Measurements from ENCODE around the gene BNIP3. TPM values are rescaled to one million over a fixed set of nuclear protein-coding genes. Genes with fewer than 3 reads are reported as not detected.

The BNIP3 gene
- total RNA-seq, 1 experiment from 2014 or later = 57.1 TPM

GRCh38 chr10:132018446-132018845 lies 36.7 kb upstream of the BNIP3 start:
- H2AFZ ChIP-seq (ENCODE audit: low read length) = no peak overlapping the region
- H2BK15ac ChIP-seq (ENCODE audit: low read depth, low read length) = no peak overlapping the region
- H3K4ac ChIP-seq (ENCODE audit: low read depth, low read length) = no peak overlapping the region
- peaks cover 19 to 27% of the 10 kb centered on the region in 2 experiments for H3K4me1 Mint-ChIP-seq
- H3K14ac ChIP-seq (ENCODE audit: insufficient read depth, low read length) = no peak overlapping the region
- no CpG with 5 or more reads among the region's 5 CpGs for WGBS (ENCODE audit: extremely low coverage, insufficient read length, low lambda C conversion rate)
- H4K91ac ChIP-seq (ENCODE audit: insufficient read length, low read depth, low read length) = no peak overlapping the region
- no peak overlapping the region for H3K23ac ChIP-seq (ENCODE audit: insufficient read length, low read depth, low read length)
- H2BK120ac ChIP-seq (ENCODE audit: low read depth, low read length, poor library complexity, severe bottlenecking) = no peak overlapping the region
- no peaks in the 10 kb centered on the region for H3K9me3 Mint-ChIP-seq
- no peaks in the 10 kb centered on the region for H3K9me3 ChIP-seq (ENCODE audit: control insufficient read depth, low read depth, low read length)
- H3K23me2 ChIP-seq (ENCODE audit: insufficient read length, low read depth, low read length, poor library complexity, severe bottlenecking) = no peaks in the 10 kb centered on the region
- no peaks in the 10 kb centered on the region; the same call in 1 of the 2 replicates for H3K4me1 ChIP-seq (ENCODE audit: insufficient read depth, low read length)
- DNase-seq = no peak
- H3K27me3 ChIP-seq (ENCODE audit: insufficient read depth, low read length) = no peaks in the 10 kb centered on the region
- H3K27me3 Mint-ChIP-seq (ENCODE audit: low read depth) = peaks cover 18% of the 10 kb centered on the region
- no peak overlapping the region for H3K56ac ChIP-seq (ENCODE audit: insufficient read length, low read depth, low read length)
- no peak overlapping the region for H4K8ac ChIP-seq (replicated peaks; ENCODE audit: insufficient read length, low read depth, low read length)
- H3K27ac Mint-ChIP-seq = no peak overlapping the region
- H3K36me3 Mint-ChIP-seq (ENCODE audit: insufficient read depth in 1 of 3, low read depth in 3 of 3) = no peaks in the 10 kb centered on the region; a peak in 1 of 7 replicates
- no peak overlapping the region for H2BK12ac ChIP-seq (ENCODE audit: insufficient read length, low read depth, low read length)
- no peak for TF ChIP-seq CTCF (conservative IDR thresholded peaks at IDR 0.05)
- no peak overlapping the region for H3T11ph ChIP-seq (ENCODE audit: low read length)
- H3K9ac ChIP-seq (ENCODE audit: extremely low read depth, insufficient read length, low read length) = no peak overlapping the region
- no peak overlapping the region for H3K4me2 ChIP-seq (ENCODE audit: insufficient read depth, insufficient read length, low read length)
- no peak overlapping the region for H2BK5ac ChIP-seq (ENCODE audit: insufficient read length, low read length)
- no peak overlapping the region for H2BK20ac ChIP-seq (ENCODE audit: low read depth, low read length, poor library complexity, severe bottlenecking)
- no peak overlapping the region for H3K4me3 Mint-ChIP-seq
- no peaks in the 10 kb centered on the region for H4K20me1 ChIP-seq (ENCODE audit: control insufficient read depth, insufficient read depth, insufficient read length)
- H3K27ac ChIP-seq (ENCODE audit: insufficient read length, low read depth, low read length) = no peak overlapping the region
- H2AK5ac ChIP-seq (ENCODE audit: insufficient read length, low read length) = no peak overlapping the region
- H3K79me2 ChIP-seq (ENCODE audit: insufficient read depth, low read length) = no peaks in the 10 kb centered on the region
- no peak overlapping the region for H4K5ac ChIP-seq (ENCODE audit: insufficient read length, low read depth, low read length)
- H3K18ac ChIP-seq (ENCODE audit: insufficient read length, low read depth, low read length) = no peak overlapping the region
- H3K79me1 ChIP-seq (ENCODE audit: insufficient read depth, low read depth, low read length, poor library complexity, severe bottlenecking) = no peaks in the 10 kb centered on the region
